Activated naive CD4-positive, alpha-beta T cell treated with anti-CD3 and anti-CD28 coated beads, Interleukin-2, amount 50 U/mL, for 72 hours (primary cell): ENCODE measurements around the gene THTPA. TPM values are rescaled to one million over a fixed set of nuclear protein-coding genes. Genes with fewer than 3 reads are reported as not detected.

Experiments used
- ATAC-seq, 2 donors: fragments of 150-1000 bp; cut with Tn5 transposase; 2 replicates each; pipeline ENCODE4 v1.10.0; 2021; ENCODE audit warnings: mild to moderate bottlenecking in 2 of 2, moderate library complexity in 2 of 2
- DNase-seq, 2 donors: peaks; one replicate each; pipeline ENCODE4 v3.0.0; 2021 to 2022; ENCODE audit warnings: low spot score in 2 of 2
- H3K27ac Mint-ChIP-seq, 2 donors: one replicate each; pipeline ENCODE4 v1.8.0; 2022; ENCODE audit warnings: mild to moderate bottlenecking in 2 of 2, mixed read lengths in 2 of 2
- H3K36me3 Mint-ChIP-seq, 2 donors: one replicate each; pipeline ENCODE4 v1.8.0; 2022; ENCODE audit warnings: mixed read lengths in 2 of 2
- H3K9me3 Mint-ChIP-seq, 2 donors: one replicate each; pipeline ENCODE4 v1.8.0; 2022; ENCODE audit warnings: mixed read lengths in 2 of 2
- total RNA-seq, 2 donors: library from RNA; stranded (reverse); gene quantifications; one replicate each; pipeline ENCODE4 v1.2.3, GENCODE V29; 2022

Gene THTPA
- total RNA-seq, 2 donors from 2014 or later: 5.9 to 6.5 TPM

DNA sequence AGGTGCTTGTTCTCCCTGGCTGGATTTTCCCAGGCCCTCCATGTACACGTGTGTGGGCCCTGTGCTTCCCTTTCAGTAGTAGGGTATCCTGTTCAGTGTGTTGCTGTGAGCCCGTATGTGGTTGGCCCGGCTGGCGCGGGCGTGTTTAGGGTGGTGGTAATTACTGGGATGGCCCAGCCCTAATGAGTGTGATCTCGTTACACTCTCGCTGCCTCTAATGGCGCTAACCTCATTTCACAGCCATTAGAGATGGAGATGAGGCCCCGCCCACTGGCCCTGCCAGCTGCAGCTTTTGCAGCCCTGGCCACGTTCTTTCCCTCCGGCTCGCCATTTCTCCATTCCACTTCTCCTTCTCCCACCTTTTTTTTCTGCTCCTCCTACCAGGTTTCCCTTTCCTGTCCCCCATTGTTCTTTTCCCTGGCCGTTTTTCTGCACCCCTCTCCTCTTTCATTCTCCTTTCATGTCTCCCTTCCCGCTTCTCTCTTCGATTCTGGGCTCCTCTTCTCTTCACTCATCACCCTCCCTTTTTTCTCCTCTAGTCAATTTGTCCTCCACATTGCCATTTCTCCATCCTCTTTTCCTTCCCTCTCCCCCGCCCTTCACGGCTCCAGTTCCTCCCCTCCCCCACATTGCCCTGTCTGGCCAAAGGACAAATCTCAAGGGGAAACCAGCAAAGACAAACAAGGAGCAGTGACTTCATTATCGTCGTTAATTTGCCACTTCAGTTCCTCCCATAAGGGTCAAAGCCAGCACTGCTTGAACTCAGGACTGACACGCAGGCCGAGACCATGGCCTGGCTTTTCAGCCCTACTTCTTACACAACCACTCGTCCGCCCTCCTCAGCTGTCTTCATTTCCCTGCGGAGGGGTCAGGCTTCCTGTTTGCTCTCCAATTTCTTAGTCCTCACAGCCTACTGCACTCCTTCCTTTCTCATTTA is 11.3 kb upstream of the THTPA start:
- H3K36me3 Mint-ChIP-seq: no peaks in the 10 kb centered on the region
- no peak for ATAC-seq
- no peak for DNase-seq
- no peak overlapping the region for H3K27ac Mint-ChIP-seq
- H3K9me3 Mint-ChIP-seq: no peaks in the 10 kb centered on the region

DNA sequence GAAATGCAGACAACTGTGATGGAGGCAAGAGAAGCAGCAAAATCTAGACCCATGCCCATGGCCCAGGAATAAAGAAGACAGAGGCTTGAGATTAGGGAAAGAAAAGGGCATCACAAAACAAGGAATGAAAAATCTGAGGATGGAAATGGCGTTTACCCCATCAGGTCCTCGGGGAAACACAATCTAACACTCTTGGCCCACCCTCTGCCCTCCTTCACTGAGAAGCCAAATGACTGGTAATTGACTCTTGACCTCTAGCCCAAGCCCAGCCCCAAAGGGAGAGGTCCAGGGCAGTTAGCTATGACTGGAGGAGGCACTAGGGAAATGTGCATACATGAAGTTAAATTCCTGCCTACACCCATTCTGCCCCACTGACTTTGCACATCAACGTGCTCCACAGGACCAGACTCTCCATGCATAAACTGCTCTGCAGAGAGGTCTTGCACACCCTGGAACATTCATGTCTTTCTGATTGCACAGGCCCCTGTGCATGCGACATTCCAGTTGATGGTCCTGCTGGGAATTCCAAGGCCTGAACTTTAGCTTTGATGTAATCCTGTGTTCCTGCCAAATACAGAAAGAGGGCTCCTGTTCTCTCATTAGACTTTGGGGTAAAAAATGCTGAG is 10.2 kb upstream of the THTPA start:
- Mint-ChIP-seq H3K9me3 (no peaks in the 10 kb centered on the region), H3K27ac (no peak overlapping the region), H3K36me3 (no peaks in the 10 kb centered on the region)

DNA sequence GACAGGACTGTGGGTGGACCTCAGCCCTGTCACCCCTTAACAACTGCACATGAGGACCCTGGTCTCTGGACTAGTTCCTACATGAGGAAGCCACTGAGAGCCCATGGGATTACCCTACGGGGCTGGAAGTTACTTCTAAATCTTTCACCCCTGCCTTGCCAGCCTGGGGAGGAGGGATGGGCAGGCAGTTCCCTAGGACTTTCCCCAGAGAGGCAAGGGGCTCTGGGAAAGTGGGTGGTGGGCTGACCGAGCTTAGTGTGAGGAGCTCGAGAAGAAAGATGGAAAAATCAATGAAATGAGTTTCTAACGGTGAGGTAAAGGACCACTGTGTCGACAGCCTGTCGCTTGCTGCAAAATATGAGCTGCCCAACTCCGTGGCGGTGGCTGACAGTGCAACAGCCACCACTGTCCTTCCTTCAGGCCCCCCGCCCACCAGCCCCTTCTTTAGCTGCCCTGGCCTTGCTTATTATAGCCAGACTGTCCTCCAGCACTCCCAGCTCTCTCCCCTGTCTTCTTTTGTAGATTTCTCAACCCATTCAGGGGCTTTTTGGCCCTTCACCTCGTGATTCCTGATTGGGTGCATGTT is 9.5 kb upstream of the THTPA start:
- DNase-seq (no peak), ATAC-seq (no peak)
- H3K27ac Mint-ChIP-seq: no peak overlapping the region
- no peaks in the 10 kb centered on the region for H3K9me3 Mint-ChIP-seq
- H3K36me3 Mint-ChIP-seq: no peaks in the 10 kb centered on the region

More for the DNA sequence above, 10.2 kb upstream of the THTPA start:
- ATAC-seq (no peak), DNase-seq (no peak)

DNA sequence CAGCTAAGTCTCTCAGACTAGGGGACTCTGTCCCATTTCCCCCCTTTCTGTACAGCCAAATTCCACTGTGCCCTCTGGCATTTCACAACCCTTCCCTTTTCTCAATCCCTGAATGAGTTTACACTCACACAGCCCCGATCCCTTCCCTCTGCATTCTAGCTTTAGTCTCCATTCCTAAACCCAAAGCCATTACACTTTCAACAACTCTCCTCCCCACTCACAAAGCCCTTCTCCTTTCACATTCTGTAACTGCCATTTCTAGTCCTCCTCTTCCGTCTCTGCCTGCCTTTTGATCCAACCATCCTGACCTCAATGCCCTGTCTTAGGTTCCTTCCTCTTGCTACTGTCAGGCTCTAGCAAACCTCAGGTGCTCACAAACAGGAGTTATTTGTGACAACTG is 8.1 kb upstream of the THTPA start:
- Mint-ChIP-seq H3K9me3 (no peaks in the 10 kb centered on the region), H3K36me3 (no peaks in the 10 kb centered on the region), H3K27ac (no peak overlapping the region)
- no peak for ATAC-seq
- DNase-seq: no peak

DNA sequence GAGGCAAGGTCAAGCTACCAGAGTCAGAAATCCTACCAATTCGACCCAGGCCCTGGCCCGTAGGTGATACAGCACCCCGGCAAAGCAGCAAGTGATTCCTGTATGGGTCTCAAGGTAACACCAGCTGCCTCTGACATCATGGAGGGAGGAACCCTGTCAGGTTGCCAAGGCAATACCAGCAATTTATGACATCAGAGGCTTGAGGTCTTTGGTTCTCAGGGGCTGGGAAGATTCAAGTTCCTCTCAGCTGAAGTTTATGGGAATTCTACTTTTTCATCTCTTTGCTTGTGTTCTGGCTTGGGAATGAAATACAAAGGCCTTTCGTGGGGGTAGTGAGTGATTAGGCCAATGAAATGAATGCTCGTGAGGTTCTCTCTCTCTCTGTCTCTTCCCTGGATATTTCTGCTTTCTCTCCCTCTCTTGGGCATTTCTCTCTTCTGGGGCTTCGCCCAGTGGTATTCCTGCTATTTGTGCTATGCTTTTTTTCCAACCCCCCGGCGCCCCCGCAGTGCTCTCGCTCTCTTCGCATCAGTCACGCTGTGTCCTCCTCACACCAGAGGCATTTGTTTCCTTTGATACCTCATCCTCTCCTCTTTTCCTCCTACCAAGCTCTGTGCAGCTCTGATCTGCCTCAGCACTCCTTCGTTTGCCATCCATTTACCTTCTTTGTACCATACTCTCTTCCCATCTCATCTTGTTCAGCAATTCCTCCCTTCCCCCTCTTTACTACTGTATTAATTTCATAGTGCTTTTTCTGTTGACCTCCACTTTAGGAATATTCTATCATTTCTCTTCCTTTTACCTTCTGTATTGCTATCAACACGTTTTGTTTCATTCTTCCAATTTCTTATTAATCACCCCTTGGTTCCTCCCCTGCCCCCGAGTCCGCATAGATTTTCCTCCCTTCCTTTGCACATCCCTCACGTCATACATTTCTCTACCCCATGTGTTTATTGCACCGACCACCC is 7.4 kb upstream of the THTPA start:
- ATAC-seq (no peak), DNase-seq (no peak)
- Mint-ChIP-seq H3K9me3 (no peaks in the 10 kb centered on the region), H3K27ac (no peak overlapping the region), H3K36me3 (no peaks in the 10 kb centered on the region)

DNA sequence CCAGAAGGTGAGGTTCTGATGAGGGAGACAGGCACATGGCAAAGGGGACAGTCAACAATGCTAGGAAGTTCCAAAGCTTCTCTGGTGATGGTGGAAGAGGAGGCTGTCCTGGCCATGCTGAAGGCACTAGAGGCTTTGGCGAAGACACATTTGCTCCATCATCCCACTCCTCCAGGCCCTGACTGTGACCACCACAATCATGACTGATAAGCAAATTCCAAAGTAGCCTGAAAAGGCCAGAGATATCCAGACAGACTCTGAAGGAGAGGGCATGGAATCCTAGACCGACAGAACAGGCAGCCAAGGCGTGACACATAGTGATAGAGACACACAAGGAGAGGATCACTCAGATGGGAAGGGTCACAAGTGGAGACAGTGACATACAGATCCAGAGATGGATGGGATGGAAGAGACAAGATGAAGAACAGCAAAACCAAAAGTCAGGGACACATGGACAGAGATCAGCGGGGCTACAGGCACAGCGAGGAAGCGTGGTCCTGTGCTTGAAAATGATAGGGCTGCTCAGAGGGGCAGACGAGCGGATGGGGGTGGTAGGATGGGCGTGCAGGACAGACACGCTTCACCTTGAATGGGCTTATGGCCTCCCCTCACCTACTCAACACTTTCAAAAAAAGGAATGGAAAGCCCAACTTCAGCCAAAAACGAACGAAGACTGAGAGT is 5.8 kb upstream of the THTPA start:
- DNase-seq (no peak), ATAC-seq (no peak)
- Mint-ChIP-seq H3K36me3 (no peaks in the 10 kb centered on the region), H3K27ac (no peak overlapping the region), H3K9me3 (no peaks in the 10 kb centered on the region)

DNA sequence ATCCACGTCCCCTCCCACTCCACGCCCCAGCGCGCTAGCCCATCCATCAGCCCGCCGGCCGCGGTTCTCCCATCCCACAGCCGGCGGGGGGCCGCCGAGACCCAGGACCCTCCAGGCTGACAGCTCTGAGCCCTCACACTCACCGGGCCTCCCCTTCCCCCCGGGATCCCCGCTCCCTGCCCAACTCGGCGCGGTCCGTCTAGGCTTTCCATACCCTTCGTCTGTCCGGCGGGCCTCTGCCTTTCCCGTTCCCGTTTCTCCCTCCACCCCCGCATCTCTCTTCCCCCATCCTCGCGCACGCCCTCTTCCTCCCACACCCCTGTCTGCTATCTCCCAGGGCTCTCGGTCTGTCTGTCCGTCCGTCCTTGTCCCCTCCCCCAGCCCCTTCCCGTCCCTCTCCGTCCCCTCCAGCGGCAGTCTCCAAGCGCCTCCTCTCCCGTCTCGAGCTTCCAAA is 5.2 kb upstream of the THTPA start:
- H3K9me3 Mint-ChIP-seq: no peaks in the 10 kb centered on the region
- no peaks in the 10 kb centered on the region for H3K36me3 Mint-ChIP-seq
- no peak for ATAC-seq
- no peak overlapping the region for H3K27ac Mint-ChIP-seq
- DNase-seq: no peak

DNA sequence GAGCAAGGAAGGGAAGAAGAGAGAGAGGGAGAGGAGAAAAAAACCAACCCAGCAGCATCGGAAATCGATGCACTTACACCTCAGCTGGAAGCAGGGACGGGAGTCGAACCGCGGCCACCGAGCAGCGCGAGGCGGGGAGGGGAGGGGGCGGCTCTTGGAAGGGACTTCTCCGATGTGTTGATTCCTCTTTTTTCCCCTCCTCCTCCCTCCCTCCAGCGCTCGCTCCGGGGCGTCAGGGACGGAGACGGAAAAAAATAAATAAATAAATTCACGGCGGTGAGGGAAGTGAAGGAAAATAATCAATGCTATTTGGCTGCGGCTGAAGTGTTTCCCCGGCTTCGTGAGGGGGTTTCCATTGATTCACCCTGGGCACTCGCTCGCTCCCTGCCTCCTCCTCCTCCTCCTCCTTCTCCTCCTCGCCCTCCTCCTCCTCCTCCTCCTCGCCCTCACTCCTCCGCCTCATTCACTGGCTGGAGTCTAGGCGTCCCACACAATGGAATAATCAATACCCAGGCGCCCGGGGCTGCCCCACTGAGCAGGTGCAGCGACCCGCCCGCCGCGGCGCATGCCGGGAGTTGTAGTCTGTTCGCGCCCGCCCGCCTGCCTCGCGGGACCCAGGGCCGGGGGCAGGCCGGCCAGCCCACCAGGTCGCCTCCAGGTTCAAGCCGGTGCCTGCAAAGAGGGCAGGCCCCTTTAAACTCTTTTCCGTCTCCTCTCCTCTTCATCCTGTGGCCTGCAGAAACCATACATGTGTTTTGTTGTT is 4.6 kb upstream of the THTPA start, which contains the start of gene ZFHX2:
Gene ZFHX2 (minus strand): TSS at position 500 of the 763 bp plus-strand sequence. CDS start 16,440 bp downstream, outside the sequence.
- peak within 1 kb of the TSS; percentile 82 to 92 for H3K27ac Mint-ChIP-seq
- H3K9me3 Mint-ChIP-seq: no peaks in the 10 kb centered on the region
- peaks cover 0 to 6% of the 10 kb centered on the region in 2 donors for H3K36me3 Mint-ChIP-seq
- DNase-seq (peak; percentile 80 to 82), ATAC-seq (peak; percentile 79 to 82)

DNA sequence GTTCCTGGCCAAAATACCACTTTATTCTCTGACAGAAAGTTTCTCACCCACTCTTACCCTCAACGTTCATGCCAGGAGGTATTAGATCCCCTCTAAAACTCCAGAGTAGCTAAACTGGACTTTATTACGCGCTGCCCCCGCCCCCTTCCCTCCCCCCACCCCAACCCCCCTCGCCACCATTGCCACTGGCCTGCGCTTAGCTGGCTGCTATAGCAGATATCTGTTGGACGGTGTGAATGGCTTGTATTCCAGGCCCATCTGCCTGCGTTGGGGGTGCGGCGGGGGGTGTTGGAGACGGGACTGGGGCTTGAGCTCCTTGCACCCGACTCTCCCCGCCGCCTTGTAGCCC is 564 bp upstream of the THTPA start:
- peak overlapping the region; percentile 97 for H3K27ac Mint-ChIP-seq
- H3K9me3 Mint-ChIP-seq: no peaks in the 10 kb centered on the region
- no peak for DNase-seq
- ATAC-seq: no peak
- peaks cover 0 to 18% of the 10 kb centered on the region in 2 donors for H3K36me3 Mint-ChIP-seq

DNA sequence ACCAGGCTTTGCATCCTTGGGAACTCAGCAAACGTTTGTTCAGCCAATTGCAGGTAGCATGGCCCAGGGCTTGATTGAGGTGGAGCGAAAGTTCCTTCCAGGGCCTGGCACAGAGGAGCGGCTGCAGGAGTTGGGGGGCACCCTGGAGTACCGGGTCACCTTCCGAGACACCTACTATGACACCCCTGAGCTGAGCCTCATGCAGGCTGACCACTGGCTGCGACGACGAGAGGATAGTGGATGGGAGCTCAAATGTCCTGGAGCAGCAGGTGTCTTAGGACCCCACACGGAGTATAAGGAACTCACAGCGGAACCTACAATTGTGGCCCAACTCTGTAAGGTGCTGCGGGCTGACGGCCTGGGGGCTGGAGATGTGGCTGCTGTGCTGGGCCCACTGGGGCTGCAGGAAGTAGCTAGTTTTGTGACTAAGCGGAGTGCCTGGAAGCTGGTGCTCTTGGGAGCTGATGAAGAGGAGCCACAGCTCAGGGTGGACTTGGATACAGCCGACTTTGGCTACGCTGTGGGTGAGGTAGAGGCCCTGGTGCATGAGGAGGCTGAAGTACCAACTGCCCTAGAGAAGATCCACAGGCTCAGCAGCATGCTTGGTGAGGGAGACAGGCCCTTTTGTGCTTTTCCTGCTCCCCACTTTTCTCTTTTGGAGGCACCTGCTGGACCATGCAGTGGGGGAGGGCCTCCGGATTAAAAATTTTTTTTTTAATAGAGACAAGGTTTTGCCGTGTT is 799 bp downstream of the THTPA start:
- H3K9me3 Mint-ChIP-seq: no peaks in the 10 kb centered on the region
- DNase-seq (no peak), ATAC-seq (no peak)
- H3K36me3 Mint-ChIP-seq: peaks cover 0 to 20% of the 10 kb centered on the region in 2 donors
- H3K27ac Mint-ChIP-seq: peak overlapping the region; percentile 97 to 99

DNA sequence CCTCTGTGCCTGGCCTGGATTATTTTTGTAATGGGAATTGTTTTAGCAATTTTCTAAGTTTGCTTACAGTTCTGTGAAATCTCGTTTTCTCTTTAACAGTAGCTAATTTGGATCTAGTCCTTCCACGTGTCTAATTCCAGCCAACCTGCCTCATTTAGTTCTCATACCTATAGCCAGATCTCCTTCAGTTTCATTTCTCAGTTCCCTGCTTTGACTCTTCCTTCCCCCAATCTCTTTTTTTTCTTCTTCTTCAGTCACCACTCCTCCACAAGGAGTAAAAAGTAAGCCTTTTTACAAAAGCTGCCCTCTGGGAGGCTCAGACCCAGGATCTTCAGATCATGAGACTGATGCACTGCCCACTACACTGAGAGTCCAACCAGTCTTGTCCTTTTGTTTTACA is 1.4 kb downstream of the THTPA start:
- peak overlapping the region; percentile 81 to 97 for H3K27ac Mint-ChIP-seq

DNA sequence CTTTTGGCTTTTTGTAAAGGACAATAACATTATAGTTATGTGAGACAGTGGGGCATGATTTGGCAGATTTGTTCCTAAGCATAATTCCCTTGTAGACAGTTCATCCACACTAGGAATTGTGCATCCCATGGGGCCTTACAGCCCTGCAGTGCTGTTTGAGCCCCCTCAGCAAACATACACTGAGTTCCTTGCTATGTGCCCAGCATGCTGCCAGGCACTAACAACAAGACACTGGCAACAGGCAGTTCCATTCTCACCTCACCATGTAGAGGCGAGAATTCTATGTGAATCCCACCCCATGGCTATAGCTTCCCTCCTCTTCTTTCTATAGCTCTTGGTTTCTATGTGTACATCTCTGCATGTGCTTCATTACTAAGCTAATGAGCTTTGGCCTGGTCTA is 1.9 kb downstream of the THTPA start:
- peaks cover 0 to 20% of the 10 kb centered on the region in 2 donors for H3K36me3 Mint-ChIP-seq
- no peak for DNase-seq
- peak overlapping the region; percentile 81 to 97 for H3K27ac Mint-ChIP-seq
- H3K9me3 Mint-ChIP-seq: no peaks in the 10 kb centered on the region
- ATAC-seq: no peak

More for the DNA sequence above, 1.4 kb downstream of the THTPA start:
- Mint-ChIP-seq H3K36me3 (peaks cover 0 to 20% of the 10 kb centered on the region in 2 donors), H3K9me3 (no peaks in the 10 kb centered on the region)
- ATAC-seq: no peak
- no peak for DNase-seq

DNA sequence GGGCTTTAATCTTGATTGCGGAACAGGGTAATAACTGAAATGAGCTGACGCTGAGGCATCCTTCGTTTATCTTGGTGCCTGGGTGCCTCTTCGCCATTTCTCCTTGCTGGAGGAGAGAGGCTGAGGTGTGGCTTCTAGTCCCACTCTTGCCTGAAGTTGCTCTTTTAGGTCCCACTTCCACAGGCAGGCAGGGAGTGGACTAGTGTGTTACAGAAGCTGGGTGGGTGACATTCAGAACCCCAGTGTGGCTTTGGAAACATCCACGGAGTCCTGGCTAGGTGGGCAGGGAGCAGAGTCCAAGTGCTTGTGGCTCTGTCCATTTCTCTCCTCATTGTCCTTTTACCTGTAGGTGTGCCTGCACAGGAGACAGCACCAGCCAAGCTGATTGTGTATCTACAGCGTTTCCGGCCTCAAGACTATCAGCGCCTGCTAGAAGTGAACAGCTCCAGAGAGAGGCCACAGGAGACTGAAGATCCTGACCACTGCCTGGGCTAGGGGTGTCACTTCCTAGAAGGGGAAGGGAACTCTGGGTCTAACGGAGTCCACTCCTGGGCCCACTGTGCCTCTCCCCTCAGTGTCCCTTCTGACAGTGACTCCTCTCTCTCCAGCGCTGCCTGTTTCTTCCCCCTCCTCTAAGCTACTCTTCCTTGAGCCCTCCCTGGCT is 2.4 kb downstream of the THTPA start:
- DNase-seq (no peak), ATAC-seq (no peak)
- Mint-ChIP-seq H3K36me3 (peaks cover 0 to 20% of the 10 kb centered on the region in 2 donors), H3K27ac (peak overlapping the region; percentile 55 to 97), H3K9me3 (no peaks in the 10 kb centered on the region)
